ENCODE results near the gene ZNF283.
"Not testable (repeated sequence)": the region's sequence is repeated elsewhere in the genome, so short reads cannot be mapped to it uniquely, and the experiment has no call there.

Gene ZNF283

GRCh38 chr19:43848821-43849220 is 21.7 kb downstream of the ZNF283 start:
- no peak for DNase-seq (ENCODE audit: low read depth)

GRCh38 chr19:43858174-43858573 is 31.1 kb downstream of the ZNF283 start:
- DNase-seq (ENCODE audit: low read depth) = no peak

- DNase-seq (ENCODE audit: low read depth) = not testable (repeated sequence)
Measured at GRCh38 chr19:43866923-43867322, 39.8 kb downstream of the ZNF283 start.

DNA sequence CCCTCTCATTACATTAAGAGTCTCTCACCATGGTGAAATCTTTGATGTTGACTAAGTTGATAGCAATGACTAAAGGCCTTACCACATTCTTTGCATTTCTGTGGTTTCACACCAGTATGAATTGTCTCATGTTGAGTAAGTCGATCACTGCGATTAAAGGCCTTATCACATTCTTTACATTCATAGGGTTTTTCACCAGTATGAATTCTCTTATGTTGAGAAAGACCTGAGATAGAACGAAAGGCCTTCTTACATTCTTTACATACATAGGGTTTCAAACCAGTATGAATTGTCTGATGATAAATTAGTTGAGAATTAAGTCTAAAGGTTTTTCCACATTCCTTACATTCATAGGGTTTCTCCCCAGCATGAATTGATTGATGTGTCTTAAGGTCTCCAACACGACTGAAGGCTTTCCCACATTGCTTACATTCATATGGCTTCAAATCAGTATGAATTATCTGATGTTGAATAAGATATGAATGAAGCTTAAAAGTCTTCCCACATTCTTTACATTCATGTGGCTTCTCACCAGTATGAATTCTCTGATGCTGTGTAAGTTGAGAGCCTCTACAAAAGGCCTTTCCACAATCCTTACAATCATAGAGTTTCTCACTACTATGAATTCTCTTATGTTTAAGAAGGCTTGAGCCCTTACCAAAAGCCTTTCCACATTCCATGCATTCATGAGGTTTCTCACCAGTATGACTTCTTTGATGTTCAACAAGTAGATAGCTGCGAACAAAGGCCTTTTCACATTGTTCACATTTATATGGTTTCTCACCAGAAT is 45.6 kb downstream of the ZNF283 start:
- DNase-seq (ENCODE audit: low read depth) = no peak

GRCh38 chr19:43880483-43880882 is 53.4 kb downstream of the ZNF283 start:
- DNase-seq (ENCODE audit: low read depth) = no peak

DNA sequence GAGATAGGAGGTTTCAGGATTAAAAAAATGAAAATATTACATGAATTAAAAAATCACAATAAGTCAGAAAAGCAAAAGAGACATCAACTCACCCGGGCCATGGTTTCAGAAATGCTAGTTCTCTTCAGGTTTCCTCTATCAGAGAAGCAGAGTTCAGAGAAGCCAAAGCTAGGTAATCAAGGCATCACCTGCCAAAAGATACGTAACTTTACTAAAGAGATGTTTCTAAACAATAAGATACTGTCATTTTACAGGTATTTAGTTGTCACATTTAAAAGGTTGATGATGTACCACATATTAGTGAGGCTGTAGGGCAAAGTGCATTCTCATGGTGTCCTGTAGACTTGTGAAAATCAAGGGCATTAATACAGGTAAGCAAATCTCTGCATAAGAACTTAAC is 56.7 kb downstream of the ZNF283 start, which contains the start of gene ZNF404:
Gene ZNF404 (minus strand): TSS at position 101 of the 400 bp plus-strand sequence.
- no peak for DNase-seq (ENCODE audit: low read depth)

DNA sequence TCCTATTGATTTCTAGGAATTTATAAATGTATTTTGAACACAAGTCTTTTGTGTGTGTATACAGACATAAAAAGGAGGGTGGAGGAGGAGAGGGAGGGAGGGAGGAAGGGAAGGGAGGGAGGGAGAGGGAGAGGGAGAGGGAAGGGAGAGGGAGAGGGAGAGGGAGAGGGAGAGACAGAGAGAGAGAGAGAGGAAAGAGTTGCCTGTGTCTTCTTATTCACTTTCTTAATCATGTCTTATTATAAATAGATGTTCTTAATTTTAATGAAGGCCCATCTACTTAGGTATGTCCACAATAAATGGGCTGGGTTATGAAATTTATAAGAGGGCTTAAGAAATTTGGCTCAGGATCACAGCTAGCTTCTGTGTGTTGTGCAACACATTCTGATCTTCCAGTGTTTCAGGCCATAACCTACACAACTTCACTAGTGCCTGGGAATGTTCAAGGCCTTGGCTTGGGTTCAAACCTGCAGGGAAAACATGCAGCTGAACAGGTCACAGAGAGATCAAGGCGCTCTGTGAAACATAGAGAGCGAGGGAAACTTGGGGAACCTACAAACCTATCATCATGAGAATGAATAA is 68.7 kb downstream of the ZNF283 start:
- no peak for DNase-seq (ENCODE audit: low read depth)
